Fibroblast of lung (primary cell): ENCODE results near the gene HES1. TPM values are rescaled to one million over a fixed set of nuclear protein-coding genes. Genes with fewer than 3 reads are reported as not detected.
A peak's percentile ranks its signal among the peaks of the same experiment; 100 is the strongest.

Experiments
- DNase-seq, 2 donors: peaks; one replicate each; pipeline versions ENCODE4 v3.0.0 to v3.0.0-alpha.2; 2010; ENCODE audit warnings: low read depth in 2 of 2
- H2AFZ ChIP-seq: 2 replicates; pipeline ENCODE4 v1.5.1; 2012; ENCODE audit warnings: low read length, control low read depth, inconsistent platforms
- H3K27ac ChIP-seq: 2 replicates; pipeline ENCODE4 v1.5.1; 2011; ENCODE audit warnings: low read length, control low read depth; ENCODE audit not compliant: insufficient read depth
- H3K27me3 ChIP-seq: 2 replicates; pipeline ENCODE4 v1.5.1; 2011; ENCODE audit warnings: mild to moderate bottlenecking, low read length; ENCODE audit not compliant: control insufficient read depth, insufficient read depth
- H3K36me3 ChIP-seq: 2 replicates; pipeline ENCODE4 v1.5.1; 2011; ENCODE audit warnings: low read length; ENCODE audit not compliant: control insufficient read depth, insufficient read depth
- H3K4me1 ChIP-seq: 2 replicates; pipeline ENCODE4 v1.5.1; 2011; ENCODE audit warnings: low read length; ENCODE audit not compliant: control insufficient read depth, insufficient read depth; ENCODE audit errors: extremely low read depth
- H3K4me2 ChIP-seq: 2 replicates; pipeline ENCODE4 v1.5.1; 2011; ENCODE audit warnings: low read length, control low read depth; ENCODE audit not compliant: insufficient read depth; ENCODE audit errors: extremely low read depth
- H3K4me3 ChIP-seq, 4 experiments: fragments of 200-600 bp in 1 of 4; sonication (generic) in 1 of 4; replicated peaks in 1 of 4; 2 replicates each; pipeline ENCODE4 v1.5.1; 2011 to 2016; ENCODE audit warnings: low read length in 4 of 4, low read depth in 3 of 4, mild to moderate bottlenecking in 3 of 4, control low read depth in 2 of 4, inconsistent platforms in 1 of 4, mixed read lengths in 1 of 4; ENCODE audit not compliant: insufficient read depth in 1 of 4; ENCODE audit errors: control extremely low read depth in 1 of 4
- H3K79me2 ChIP-seq: 2 replicates; pipeline ENCODE4 v1.5.1; 2012; ENCODE audit warnings: mild to moderate bottlenecking, low read length, inconsistent platforms; ENCODE audit not compliant: control insufficient read depth, insufficient read depth
- H3K9ac ChIP-seq: 2 replicates; pipeline ENCODE4 v1.5.1; 2011; ENCODE audit warnings: mild to moderate bottlenecking, low read length, control low read depth; ENCODE audit not compliant: insufficient read depth
- H3K9me3 ChIP-seq: 2 replicates; pipeline ENCODE4 v1.5.1; 2012; ENCODE audit warnings: low read depth, low read length; ENCODE audit not compliant: control insufficient read depth, insufficient read depth
- H4K20me1 ChIP-seq: 2 replicates; pipeline ENCODE4 v1.5.1; 2011; ENCODE audit warnings: low read length; ENCODE audit not compliant: control insufficient read depth, insufficient read depth; ENCODE audit errors: extremely low read depth
- CTCF ChIP-seq, 2 donors: IDR thresholded peaks in 1 of 2; conservative IDR thresholded peaks in 1 of 2; 1 replicate in 1 of 2; 2 replicates in 1 of 2; pipeline ENCODE4 v1.5.1; 2011 to 2012; ENCODE audit warnings: low read length in 2 of 2, control low read depth in 1 of 2, inconsistent platforms in 1 of 2, low read depth in 1 of 2, mild to moderate bottlenecking in 1 of 2
- EZH2 ChIP-seq: IDR thresholded peaks from 2 replicates; pipeline ENCODE4 v1.5.1; 2012; ENCODE audit warnings: low read length, control low read depth, mild to moderate bottlenecking; ENCODE audit errors: missing control alignments
- polyA plus RNA-seq, 2 donors: library from polyadenylated mRNA; depleted of rRNA in 1 of 2; stranded (reverse) in 1 of 2; unstranded in 1 of 2; fragments of >200 nt; gene quantifications; 2 replicates each; pipeline ENCODE4 v1.2.1, GENCODE V29; 2011 to 2012; ENCODE audit warnings: missing spikeins in 1 of 2
- total RNA-seq: library from RNA; depleted of rRNA; stranded (reverse); fragments of >200 nt; gene quantifications from 2 replicates; pipeline ENCODE4 v1.2.1, GENCODE V29; 2014

Gene HES1
- total and polyA plus RNA-seq, 2 donors (not counting 1 experiment from before 2014, with no cell fraction given), result 0.17 to 1.2 TPM

DNA sequence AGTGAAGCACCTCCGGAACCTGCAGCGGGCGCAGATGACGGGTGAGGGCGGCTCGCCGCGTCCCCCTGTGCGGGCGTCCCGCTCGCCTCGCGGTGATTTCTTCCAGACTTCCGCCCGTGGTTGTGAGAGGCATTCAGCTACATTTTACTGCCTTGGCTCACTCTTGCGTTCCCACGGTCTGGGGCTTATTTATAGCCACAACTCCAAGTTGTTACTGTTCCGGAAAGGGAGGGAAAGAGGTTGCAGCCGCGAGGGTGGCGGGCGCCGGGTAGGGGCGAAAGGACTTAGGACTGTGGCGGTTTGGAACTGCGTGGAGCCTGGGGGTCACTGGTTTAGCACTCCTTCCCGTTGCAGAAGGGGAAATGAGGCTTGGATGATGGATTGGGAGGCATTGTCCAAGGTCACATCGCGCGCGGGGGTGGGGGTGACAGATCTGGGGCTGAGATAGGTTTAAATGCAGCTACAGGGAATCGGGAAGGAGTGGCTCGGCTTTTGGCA lies 1.1 kb downstream of the HES1 start:
- Histone ChIP-seq H3K79me2 (no peaks in the 10 kb centered on the region), H2AFZ (no peak overlapping the region), H3K4me3 (peak overlapping the region; percentile 14 to 49 (median 40)), H3K36me3 (no peaks in the 10 kb centered on the region), H4K20me1 (no peaks in the 10 kb centered on the region), H3K27ac (peak overlapping the region; percentile 47), H3K4me2 (peak overlapping the region; percentile 81), H3K4me1 (peaks cover 24% of the 10 kb centered on the region), H3K9ac (peak overlapping the region; percentile 68), H3K9me3 (no peaks in the 10 kb centered on the region), H3K27me3 (peaks cover 24% of the 10 kb centered on the region)
- peak; percentile 63 to 86 for DNase-seq
- TF ChIP-seq EZH2 (no peak), CTCF (conservative IDR thresholded peaks at IDR 0.05 in 1 of 2, IDR thresholded peaks at IDR 0.05 in 1 of 2; ENCODE audit: low read depth in 1 of 2, low read length in 2 of 2) (no peak)

DNA sequence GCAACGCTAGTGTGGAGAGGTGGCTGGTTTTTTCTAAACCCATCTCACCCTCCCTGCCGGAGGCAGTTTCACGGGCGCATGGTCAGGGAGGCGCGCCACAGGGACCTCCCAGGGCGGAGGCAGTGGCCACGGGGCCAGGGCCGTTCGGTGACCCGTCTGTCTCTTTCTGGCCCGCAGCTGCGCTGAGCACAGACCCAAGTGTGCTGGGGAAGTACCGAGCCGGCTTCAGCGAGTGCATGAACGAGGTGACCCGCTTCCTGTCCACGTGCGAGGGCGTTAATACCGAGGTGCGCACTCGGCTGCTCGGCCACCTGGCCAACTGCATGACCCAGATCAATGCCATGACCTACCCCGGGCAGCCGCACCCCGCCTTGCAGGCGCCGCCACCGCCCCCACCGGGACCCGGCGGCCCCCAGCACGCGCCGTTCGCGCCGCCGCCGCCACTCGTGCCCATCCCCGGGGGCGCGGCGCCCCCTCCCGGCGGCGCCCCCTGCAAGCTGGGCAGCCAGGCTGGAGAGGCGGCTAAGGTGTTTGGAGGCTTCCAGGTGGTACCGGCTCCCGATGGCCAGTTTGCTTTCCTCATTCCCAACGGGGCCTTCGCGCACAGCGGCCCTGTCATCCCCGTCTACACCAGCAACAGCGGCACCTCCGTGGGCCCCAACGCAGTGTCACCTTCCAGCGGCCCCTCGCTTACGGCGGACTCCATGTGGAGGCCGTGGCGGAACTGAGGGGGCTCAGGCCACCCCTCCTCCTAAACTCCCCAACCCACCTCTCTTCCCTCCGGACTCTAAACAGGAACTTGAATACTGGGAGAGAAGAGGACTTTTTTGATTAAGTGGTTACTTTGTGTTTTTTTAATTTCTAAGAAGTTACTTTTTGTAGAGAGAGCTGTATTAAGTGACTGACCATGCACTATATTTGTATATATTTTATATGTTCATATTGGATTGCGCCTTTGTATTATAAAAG lies 1.8 kb downstream of the HES1 start:
- H4K20me1 ChIP-seq, result no peaks in the 10 kb centered on the region

More for the DNA sequence above, 1.8 kb downstream of the HES1 start:
- TF ChIP-seq EZH2 (no peak), CTCF (conservative IDR thresholded peaks at IDR 0.05 in 1 of 2, IDR thresholded peaks at IDR 0.05 in 1 of 2; ENCODE audit: low read depth in 1 of 2, low read length in 2 of 2) (peak; percentile 16 to 26)
- peaks cover 19% of the 10 kb centered on the region for H3K27me3 ChIP-seq
- H3K9me3 ChIP-seq, result no peaks in the 10 kb centered on the region
- H2AFZ ChIP-seq, result no peak overlapping the region
- peak overlapping the region; percentile 81 for H3K4me2 ChIP-seq
- DNase-seq, result peak in 1 of 2 donors; percentile 63
- H3K27ac ChIP-seq, result peak overlapping the region; percentile 47
- H3K4me1 ChIP-seq, result peaks cover 27% of the 10 kb centered on the region
- peak overlapping the region in 3 of 4 experiments; percentile 37 to 49 (median 42) for H3K4me3 ChIP-seq
- no peaks in the 10 kb centered on the region for H3K79me2 ChIP-seq
- H3K36me3 ChIP-seq, result no peaks in the 10 kb centered on the region
- peak overlapping the region; percentile 68 for H3K9ac ChIP-seq
